ENCODE data around the gene RMDN2. TPM values are rescaled to one million over a fixed set of nuclear protein-coding genes. Genes with fewer than 3 reads are reported as not detected.

RMDN2 gene
- total RNA-seq, 4 donors from 2014 or later = 5.3 to 12.0 (median 7.8) TPM

DNA sequence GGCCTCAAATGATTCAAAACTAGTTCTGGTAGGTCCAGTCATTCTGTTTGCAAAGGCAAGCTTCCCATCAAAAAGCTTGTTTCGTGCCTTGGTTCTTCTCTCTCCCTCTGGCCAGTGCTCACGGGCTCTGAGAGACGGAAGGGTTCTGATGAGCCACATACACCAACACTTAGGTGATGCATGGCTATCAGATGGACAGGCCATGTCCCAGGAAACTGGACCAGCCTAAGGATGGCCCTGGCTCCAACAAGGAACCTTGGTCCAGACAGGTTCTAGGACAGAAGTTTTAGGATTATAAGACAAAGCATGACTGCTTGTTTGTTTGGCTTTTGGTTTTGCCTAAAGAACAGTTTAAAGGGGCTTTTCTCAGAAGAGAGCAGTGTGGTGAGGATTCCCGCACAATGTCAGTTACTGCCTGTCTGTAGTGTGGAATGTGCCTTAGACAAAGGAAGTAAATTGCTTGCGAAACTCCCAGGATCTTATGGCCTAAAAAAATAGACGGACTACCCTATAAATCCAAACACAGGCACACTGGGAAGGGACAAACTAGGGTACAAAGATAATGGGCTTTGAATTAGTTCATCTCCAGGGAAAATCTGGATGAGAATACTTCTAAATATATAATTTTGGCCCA lies 140.5 kb downstream of the RMDN2 start:
- ATAC-seq (ENCODE audit: low FRiP score) (no peak), DNase-seq (ENCODE audit: low spot score) (no peak)
- TF ChIP-seq, protein P1, sequence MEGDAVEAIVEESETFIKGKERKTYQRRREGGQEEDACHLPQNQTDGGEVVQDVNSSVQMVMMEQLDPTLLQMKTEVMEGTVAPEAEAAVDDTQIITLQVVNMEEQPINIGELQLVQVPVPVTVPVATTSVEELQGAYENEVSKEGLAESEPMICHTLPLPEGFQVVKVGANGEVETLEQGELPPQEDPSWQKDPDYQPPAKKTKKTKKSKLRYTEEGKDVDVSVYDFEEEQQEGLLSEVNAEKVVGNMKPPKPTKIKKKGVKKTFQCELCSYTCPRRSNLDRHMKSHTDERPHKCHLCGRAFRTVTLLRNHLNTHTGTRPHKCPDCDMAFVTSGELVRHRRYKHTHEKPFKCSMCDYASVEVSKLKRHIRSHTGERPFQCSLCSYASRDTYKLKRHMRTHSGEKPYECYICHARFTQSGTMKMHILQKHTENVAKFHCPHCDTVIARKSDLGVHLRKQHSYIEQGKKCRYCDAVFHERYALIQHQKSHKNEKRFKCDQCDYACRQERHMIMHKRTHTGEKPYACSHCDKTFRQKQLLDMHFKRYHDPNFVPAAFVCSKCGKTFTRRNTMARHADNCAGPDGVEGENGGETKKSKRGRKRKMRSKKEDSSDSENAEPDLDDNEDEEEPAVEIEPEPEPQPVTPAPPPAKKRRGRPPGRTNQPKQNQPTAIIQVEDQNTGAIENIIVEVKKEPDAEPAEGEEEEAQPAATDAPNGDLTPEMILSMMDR (IDR thresholded peaks at IDR 0.05) = no peak

GRCh38 chr2:38066421-38067115 lies 141.5 kb downstream of the RMDN2 start:
- ATAC-seq (ENCODE audit: low FRiP score) = no peak
- TF ChIP-seq, protein P1 (IDR thresholded peaks at IDR 0.05) = no peak
- no peak for DNase-seq (ENCODE audit: low spot score)

Other genes with a start within 250 kb of the RMDN2 start
- gene CYP1B1, start 150.9 kb downstream of the RMDN2 start, total RNA-seq = 100 to 1,000 TPM in 2 of 4 donors, 10 to 100 TPM in 2; 45.8 to 143 (median 78.4) TPM

Measured in omental fat pad (tissue), 4 donors.